ENCODE measurements around the gene GPC6.
"Not testable (repeated sequence)": the region's sequence is repeated elsewhere in the genome, so short reads cannot be mapped to it uniquely, and the experiment has no call there.

Gene GPC6

DNA sequence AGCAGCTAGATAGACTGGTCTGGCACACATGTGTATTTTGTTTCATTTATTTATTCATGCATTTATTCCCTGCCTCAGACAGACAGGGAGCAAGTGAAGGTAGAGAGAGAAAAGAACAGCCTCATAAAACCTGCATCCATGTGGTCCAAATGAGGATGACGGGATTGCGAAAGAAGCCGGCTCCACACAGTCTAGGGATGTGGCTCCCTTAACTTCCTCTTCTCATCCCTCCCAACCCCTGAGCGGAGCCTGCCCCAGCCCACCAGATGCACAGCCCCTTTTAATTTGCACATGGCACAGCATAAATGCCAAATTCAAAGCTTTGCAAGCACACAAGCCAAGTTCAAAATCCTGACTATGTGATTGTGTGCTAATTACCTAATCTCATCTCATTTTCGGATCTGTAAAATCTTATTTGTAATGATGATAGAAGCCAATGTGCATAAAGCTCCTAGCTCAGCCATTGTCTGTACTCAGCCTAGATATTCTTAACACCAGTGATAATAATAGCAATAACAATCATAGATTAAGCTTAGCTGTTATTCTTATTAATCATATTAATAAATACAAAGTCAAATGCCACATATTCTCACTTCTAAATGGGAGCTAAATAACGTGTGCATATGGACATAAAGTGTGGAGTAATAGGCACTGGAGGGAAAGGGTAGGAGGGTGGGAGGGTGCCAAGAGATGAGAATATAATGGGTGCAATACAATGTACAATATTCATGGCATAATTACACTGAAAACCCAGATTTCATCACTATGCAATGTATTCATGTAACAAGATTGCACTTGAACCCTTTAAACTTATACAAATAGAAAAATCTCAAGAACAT, 1096.5 kb downstream of the GPC6 start:
- no peak for DNase-seq

DNA sequence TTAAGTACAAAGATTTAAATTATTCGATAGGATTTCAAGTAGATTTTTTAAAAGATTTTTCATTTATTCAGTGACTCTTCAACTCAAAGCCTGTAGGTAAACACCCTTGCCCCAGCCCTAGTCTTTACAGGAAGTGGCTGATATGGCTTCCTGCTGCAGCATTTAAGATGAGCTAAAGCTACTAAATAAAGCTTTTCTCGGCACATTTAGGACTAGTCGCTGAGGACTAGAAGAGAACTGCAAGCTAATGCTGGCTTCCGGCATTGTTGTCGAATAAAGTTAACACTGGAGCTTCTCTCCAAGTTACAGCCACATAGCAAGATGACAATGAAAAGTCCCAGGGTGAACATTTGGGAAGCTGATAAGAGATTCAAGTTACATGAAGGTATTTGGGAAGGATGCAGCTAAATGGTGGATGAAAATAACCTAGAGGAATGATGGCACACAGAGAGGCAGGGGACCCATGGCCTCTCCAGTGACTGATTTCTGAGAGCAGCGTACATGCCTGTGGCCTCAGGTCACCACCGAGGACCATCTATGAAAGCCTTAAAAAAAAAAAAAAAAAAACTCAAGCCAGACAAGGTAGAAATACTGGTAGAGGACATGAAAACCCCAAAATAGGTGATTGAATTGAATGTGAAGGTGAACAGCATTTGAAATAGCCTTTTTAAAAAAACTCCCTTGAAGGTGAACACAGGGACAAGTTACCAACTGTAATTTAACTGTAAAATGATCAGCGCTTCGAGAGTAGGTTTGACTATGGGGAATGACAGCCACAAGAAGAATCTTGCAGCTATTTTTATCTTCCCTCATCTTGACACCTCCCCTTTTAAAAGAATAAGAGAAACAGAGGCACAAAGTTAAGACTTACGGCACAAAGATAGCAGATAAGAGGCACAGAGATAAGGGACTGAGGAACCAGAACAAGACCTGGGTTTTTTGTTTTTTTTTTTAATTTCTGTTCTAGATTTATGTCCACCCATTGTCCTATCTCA, 1097.5 kb downstream of the GPC6 start:
- DNase-seq = no peak

DNA sequence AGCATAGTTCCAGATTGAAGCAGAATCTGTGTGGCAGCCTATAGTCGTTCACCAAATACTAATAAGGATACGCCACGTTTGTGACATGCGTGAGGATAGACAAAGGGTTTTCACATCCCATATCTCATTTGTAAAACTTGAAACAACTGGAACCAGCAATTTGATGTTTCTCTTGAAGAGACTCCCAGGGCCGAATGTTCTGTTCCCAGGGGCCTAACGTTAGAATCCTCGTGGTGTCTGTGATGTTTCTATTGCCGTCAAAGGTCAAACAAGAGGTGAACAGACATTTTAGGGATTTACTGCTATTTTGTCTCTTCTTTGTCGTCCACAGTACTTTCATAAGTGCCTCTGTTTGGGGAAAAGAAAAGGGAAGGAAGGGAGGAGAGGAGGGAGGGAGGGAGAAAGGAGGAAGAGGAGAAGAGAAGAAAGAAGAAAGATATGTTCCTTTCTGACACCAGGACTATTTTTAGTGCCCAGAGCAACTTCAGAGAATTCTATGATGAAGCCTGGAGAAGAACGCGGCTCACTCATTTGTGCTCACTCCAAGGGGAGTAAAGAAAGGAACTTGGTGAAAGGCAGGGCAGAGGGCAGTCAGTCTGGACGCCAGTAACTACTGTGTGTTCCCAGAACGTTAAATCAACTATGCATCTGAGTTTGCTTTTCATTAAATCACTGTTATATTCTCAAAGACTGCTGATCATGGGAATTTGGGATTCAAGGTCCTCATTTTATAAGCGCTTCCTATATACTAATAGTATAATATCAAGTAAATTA, 1098.3 kb downstream of the GPC6 start:
- no peak for DNase-seq

DNA sequence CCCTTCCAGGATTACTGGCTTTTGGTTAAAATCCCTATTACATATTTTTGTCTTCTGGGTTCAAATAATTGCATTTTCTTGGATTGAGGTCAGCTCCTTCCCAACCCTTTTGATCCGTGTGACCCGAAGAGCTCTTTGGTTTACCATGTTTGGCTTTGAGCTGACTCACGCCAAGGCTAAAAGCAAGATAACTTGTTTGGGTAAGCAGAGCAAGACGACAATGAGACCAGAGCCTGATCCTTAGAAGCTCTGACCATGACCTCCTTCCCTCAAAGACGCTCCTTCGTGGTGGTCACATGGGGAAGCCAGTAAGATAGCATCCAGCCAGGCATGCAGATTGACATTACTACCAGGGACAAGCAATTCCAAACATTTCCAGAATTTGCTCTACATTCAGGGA, 1099.0 kb downstream of the GPC6 start:
- DNase-seq = no peak

DNA sequence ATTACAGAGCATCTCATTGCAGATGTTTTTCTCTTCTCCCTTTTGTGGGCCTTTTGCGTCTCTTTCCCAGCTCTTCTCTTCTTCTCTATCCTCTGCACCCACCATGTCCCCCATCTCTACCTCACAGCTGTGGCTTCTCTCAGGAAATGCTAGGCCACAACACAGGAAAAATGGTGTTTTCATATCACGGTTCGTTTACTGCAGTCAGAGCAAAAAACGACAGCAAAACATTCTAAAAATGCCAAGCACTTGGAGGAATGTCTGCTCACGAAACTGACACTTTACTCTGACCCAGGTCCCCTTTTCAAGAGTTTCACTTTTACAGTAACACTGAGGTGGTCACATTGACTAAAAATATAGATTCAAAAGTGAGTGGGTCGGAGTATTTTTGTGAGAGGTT, 1100.7 kb downstream of the GPC6 start:
- DNase-seq = no peak

DNA sequence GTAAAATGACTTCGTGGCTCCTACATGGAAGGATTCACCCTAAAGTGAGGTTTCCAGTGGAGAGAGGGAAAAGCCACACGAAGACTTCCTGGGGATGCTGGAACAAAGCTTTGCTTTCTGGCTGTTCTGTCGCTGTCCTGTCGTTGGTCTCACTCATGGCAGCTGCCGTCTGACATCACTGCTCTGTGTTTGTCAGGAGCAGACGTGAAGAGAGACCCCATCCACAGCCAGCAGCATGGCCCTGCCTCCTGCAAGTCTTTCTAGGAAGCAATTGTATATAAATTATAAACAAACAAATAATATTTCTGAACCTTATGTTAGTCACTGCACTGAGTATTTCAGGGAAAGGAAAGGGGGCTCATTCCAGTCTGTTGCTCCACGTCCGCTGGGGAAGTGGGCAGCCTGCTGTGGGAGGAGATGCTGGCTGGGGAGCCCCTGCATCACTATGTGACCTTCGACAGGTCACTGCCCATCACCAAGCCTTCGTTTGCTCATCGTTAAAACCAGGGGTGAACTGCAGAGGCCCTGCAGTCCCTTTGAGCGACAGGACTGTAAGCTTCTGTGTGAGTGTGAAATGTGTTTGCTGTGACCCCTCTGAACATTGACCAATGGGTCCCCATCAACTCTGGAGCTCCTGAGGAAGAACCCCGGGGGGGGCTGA, 1101.9 kb downstream of the GPC6 start:
- no peak for DNase-seq

DNA sequence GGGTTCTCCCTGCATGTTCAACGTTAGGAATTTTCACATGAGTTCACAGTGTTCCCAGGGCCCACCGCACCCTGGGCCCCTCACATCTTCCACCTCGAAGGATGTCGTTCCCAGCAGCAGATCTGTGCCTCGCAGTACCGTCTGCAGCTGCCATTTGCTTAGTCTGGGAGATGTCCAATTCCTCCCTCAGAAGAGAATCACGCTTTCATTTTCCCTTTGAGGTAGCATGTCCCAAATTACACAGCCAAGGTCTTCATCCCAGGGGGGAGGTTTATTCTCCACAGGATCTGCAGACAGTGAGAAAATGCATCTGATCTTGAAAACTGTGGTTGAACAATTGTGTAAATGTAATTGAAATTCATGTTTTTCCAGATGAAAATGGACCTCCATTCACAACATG, 1102.7 kb downstream of the GPC6 start:
- no peak for DNase-seq

DNA sequence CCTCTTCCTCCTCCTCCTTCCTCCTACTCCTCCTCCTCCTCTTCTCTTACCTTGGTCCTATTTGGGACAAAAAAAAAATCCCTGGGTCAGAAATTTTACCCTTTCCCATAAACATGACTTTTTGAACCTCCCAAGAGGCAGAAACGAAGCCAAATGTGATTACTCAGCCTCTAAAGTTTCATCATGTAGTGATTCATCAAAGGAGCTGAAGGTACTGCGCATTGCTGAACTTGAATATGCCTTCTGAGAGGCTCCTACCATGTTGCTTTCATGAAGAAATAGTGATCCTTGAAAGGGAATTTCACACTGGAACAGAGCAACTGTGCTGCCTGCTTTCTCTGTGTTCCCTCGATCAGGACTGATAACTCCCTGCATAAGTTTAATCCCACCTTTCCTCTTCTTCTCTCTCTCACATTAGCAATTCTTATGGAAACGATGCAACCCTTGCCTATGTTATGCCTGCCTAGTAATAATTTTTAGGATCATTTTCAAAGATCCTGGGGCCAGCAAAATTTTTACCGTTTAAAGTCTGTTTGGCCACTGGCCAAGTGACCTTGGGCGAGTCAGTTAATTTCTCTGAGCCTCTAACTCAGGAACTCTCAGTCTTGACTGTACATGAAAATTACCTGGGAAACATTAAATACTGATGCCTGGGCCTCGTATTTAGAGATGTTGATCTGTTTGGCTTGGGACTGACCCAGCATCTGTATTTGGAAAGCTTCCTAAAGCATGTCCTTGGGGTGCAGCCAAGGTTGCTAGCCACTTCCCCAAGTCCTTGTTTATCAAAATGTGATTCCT, 1103.3 kb downstream of the GPC6 start:
- DNase-seq = no peak

DNA sequence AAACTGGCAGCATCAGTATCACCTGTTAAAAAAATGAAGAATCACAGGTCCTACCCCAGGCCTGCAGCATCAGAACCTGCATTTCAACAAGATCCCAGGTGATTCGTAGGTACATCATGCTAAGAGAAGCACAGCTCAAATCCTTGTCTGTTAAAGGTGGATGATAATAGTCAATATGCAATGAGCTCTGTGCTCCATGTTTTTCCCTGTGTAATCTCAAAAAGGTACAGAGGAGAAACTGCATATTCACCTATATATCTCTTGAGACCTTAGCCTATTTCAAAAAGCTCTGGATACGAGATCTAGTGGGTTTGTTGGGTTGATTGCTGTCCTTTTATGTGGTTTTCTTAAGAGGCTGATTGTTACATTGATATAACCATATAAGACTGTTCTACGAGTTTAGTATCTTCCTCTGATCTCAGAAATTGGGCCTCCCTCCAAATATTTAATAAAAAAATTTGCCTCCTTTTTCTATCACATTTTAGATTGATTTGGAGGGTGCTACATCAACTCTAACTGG, 1104.0 kb downstream of the GPC6 start:
- no peak for DNase-seq

DNA sequence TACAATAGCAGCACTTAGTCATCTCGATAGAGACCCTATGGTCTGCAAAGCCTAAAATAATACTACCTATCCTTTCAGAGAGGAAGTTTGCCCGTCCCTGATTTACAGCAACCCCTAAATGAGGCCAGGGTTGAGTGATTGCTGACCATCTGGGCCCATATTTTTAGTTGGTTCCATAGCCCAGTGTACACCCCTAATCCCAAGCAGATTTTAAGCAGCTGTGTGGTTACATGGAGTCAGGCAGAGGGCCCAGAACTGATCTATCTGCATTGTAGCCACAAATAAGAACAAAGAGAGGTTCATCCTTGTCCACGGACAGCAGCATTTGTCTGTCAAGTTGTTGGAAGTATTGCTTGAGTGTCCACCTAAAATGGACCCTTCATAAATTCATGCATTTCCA, 1104.7 kb downstream of the GPC6 start:
- DNase-seq = no peak

DNA sequence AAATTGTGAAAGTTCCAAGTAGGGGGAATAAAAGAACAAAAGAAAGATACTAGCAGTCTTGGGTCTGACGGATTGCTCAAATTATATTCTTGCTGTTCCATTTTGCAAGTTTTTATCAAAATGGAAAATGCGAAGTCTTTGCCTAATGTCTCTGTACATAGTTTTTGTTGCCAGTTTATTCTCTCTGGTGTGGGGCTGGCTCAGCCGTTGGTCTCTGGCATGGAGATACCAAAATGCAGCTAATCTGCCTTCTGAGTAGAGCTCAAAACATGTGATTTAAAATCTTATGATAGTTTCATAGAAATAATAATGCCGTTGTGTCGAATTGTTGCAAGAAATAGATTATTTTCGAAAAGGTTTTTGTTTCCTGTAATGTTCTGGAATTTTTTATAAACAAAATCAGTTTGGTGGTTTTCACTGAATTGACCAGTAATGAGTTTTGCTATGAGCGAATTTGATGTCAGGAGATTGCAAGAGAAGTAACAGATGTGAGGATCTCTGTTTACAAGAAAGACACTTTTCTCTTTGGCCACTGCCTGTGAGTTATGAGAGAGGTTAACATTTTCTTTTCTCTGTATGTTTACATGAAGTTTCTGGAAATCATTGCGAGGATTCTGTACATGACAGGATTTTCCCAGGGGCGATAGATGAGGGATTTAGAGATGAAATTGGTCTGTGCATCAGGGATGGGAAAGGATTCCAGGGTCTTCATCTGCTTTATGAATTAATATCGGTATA, 1105.9 kb downstream of the GPC6 start:
- no peak for DNase-seq

DNA sequence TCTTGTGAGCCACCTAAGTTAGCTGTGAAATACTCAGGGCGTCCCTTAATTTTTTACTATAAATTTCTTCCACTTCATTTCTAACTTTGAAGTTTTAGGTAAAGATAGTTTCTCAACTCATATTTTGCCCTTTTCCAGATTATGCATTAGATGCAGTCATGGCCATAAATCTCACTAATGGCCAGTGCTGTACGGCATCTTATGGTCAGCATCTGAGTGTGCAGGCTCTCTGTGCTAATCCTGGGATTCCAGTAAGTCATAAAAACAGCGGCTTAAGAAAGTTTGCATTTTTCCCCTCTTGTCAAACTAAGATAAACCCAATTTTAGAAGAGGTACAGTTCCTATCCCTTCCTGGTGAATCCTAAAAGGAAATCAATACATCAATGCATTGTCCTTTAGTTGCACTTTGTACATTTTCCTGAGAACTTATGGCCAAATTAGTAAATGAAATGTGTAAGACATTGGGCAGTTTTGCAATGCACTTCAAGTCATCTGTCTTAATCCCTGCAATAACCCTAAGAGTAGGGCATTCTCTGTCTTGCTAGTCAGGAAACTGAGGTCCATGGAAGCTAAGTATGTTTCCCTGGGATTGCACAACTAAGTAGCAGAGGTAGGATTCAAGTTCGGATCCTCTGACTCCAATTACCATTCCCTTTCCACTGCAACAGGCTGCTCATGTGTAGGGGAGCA, 1106.7 kb downstream of the GPC6 start:
- DNase-seq = no peak

DNA sequence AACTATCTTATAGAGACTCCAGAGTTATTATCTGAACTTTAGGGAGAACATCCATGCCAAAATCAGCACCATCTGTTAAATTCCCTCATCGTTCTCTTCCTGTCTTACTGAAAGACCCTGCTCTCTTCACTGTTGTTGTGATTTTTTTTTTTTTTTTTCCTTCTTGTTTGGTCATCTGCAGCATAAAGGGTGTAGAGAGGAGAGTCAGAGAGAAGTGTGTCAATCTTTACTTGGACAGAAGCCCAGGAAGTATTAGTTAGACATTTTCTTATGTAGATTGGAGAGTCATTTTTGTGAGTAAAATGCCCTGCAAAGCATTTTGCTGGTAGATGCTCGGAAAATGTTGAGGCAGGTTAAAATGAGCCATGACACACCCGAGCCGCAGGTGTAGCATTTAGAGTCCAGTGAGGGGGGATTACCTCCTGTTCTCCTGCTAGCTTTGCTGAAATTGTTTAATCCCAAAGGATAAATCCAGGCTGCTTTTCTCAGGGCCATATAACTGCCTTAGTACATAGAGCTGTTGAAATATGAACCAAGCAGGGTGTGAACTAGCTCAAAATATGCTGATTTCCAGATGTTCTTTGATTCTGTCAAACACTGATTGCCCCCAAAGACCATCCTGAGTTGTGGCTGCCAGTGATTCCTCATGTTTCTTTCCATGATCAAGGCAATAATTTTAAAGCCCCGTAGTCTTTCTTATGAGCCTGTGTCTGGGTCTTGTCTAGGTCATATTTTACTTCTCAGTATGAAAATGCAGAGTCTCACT, 1109.3 kb downstream of the GPC6 start:
- DNase-seq = no peak

DNA sequence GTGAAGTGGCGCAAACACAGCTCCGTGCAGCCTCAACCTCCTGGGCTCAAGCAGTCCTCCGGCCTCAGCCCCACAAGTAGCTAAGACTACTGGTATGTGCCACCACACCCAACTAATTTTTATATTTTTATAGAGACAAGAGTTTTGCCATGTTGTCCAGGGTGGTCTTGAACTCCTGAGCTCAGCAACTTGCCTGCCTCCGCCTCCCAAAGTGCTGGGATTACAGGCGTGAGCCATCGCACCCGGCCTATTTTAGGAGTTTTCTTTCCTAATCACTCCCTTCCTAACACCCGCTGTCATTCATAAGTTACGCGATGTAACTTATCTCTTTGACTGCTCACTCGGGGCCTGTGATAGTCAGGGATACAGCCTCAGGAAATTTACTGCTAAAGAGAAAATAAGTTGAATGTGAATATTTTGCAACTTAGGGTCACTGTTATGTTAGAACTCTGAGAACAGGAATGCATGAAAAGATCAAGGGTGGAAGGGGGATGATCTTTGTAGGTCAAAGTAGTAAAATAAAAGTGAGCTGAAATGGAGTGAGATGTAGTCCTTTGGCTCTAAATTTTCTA, 1112.6 kb downstream of the GPC6 start:
- DNase-seq = no peak

DNA sequence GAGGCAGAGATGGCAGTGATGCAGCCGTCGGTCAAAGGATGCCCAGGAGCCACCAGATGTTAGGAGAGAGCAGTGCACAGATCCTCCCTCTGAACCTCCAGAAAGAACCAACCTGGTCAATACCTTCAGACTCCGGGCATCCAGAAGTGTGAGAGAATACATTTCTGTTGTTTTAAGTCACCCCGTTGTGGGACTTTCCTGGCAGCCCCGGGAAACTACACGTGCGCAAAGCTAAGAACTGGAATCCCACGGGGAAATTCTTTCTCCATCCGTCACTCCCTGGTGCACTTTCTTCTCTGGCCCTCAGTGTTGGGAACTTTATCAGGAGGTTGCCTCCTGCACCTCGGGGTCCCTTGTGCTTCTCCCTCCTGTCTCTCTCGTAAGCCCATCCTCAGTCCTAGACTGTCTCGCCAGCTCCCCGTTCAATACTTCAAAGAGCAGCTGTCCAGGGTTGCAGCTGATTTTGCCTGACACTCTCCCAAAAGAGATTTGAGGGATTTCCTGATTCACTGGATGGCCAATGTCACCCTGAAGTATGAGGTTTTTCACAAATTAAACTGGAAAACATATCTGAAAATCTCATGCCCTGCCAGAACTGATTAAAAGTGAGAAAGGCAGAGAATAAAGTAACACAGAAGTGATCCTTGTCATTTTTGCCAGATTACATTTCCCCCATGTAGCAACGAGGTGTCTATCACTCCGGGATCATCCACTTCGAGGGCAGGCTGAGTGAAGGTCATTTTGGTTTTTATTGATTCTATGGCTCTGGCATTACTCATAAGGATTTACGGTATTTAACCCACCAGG, 1116.0 kb downstream of the GPC6 start:
- DNase-seq = no peak

DNA sequence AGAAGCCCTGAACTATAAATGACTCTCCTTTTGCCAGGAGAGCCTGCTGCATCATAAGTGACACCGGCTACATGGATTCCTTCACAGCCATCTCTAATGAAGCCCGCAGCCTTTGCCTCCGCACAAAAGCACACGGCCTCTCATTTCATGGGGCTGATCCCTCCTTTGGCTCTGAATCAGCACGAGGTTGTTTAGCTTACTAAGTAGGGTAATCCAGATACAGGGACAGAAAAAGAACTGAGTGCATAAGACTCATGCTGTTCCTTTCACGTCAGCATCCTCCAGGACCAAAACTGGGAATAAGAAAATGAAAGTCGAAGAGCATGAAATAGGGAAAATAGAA, 1116.6 kb downstream of the GPC6 start:
- no peak for DNase-seq

DNA sequence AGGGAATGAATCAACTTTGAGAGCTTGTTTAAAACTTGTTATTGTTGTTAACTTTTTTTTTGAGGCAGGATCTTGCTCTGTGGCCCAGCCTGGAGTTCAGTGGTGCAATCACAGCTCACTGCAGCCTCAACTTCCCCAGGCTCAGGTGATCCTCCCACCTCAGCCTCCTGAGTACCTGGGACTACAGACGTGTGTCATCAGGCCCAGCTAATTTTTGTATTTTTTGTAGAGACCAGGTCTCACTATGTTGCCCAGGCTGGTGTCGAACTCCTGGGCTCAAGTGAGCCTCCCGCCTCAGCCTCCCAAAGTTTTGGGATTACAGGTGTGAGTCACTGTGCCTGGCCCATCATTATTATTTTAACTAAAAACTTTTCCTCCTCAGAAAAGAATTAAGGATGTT, 1117.1 kb downstream of the GPC6 start:
- not testable (repeated sequence) for DNase-seq
